ENCODE data around the gene KCTD11.

Gene KCTD11

DNA sequence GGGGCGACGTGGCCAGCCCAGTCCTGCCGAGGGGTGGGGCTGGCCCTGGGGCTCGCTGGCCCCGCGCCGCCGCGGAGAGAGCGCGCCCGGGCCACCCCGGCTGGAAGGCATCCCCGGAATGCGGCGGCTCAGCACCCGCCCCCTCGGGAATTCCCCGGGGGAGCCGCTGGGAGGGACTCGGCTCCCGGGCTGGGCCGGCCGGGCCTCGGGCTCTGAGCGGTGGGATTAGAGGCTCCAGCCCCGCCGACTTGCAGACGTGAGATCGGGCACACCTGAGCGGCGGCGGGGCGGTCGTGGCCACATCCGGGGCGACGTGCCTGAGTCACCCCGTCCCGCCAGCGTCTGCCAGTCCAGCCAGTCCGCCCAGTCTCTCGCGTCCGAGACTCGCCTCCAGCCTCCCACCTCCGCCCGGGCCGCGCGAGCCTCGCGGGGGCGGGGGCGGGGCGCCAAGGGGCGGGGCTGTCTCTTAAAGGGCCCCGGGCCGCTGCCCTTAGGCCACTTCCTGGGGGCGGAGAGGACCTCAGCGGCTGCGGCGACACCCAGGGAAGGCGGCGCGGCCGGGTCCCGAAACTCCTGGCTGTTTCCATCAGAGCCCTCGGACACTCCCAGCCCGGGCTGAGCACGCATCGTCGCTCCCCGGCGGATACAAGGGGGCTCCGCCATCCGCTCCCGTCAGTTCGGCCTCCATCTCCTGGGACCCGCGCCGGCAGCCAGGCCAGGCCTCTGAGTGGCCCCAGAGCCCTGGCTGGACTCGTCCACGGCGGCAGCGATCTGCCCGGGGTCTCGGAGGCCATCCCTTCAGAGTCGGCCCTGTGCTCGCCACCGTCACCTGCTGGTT, at the start of gene KCTD11:
Gene KCTD11 (plus strand): TSS at position 498 of the 838 bp plus-strand sequence.
- H3K27ac ChIP-seq = peak within 1 kb of the TSS; percentile 91
- TF ChIP-seq, protein P1, sequence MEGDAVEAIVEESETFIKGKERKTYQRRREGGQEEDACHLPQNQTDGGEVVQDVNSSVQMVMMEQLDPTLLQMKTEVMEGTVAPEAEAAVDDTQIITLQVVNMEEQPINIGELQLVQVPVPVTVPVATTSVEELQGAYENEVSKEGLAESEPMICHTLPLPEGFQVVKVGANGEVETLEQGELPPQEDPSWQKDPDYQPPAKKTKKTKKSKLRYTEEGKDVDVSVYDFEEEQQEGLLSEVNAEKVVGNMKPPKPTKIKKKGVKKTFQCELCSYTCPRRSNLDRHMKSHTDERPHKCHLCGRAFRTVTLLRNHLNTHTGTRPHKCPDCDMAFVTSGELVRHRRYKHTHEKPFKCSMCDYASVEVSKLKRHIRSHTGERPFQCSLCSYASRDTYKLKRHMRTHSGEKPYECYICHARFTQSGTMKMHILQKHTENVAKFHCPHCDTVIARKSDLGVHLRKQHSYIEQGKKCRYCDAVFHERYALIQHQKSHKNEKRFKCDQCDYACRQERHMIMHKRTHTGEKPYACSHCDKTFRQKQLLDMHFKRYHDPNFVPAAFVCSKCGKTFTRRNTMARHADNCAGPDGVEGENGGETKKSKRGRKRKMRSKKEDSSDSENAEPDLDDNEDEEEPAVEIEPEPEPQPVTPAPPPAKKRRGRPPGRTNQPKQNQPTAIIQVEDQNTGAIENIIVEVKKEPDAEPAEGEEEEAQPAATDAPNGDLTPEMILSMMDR (conservative IDR thresholded peaks at IDR 0.05) = peak; percentile 53

DNA sequence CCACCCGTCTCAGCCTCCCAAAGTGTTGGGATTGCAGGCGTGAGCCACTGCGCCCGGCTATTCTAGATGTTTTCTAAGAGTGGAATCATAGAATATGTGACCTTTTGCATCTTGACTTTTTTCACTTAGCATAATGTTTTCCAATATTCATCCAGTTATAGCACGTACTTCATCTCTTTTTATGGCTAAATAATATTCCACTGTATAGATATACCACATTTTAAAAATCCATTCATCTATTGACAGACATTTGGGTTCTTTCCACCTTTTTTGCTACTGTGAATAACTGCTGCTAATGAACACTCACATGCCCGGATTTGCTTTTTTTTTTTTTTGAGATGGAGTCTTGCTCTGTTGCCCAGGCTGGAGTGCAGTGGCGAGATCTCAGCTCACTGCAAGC, 47.8 kb upstream of the KCTD11 start:
- no peak overlapping the region for H3K27ac ChIP-seq
- TF ChIP-seq, protein P1 (conservative IDR thresholded peaks at IDR 0.05) = no peak

DNA sequence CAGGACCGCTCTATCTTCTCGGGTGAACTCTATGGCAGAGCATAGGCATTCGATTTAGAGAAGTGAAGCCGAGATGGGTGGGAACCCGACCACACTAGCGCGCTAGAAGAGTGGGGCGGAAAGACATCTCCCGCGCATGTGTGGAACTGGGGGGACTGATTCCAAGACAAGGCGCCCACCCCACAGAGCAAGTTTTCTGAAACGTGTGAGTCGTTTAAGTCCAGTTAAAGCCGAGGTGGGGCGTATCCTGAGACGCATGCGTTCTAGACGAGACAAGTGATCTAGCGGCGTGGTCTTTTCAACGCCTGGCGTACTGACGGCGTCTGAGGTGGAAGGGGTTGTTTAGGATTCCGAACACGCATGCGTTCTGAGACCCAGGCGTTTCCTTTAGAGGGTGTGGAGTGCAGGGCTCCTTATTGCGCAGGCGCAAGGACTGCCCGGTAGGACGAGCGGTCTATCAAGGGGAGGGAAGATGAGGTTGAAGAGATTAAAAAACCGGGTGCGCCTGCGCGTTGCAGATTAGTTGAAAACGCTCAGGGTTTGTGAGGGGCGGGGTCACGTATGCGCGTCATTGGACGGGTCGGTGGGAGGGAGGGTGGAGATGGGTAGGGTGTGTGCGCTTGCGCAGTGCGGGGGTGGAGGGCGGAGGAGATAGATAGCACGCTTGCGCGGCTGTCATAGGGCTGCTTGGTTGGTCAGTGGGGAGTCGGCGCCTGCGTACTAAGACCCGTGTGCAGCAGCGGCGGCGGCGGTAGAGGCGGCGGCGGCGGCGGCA, 44.9 kb upstream of the KCTD11 start, which contains the start of gene EIF5A:
Gene EIF5A (plus strand): TSS at position 718 of the 775 bp plus-strand sequence. CDS start 2,008 bp downstream, outside the sequence.
- TF ChIP-seq, protein P1 (conservative IDR thresholded peaks at IDR 0.05) = no peak
- H3K27ac ChIP-seq = peak within 1 kb of the TSS; percentile 93

DNA sequence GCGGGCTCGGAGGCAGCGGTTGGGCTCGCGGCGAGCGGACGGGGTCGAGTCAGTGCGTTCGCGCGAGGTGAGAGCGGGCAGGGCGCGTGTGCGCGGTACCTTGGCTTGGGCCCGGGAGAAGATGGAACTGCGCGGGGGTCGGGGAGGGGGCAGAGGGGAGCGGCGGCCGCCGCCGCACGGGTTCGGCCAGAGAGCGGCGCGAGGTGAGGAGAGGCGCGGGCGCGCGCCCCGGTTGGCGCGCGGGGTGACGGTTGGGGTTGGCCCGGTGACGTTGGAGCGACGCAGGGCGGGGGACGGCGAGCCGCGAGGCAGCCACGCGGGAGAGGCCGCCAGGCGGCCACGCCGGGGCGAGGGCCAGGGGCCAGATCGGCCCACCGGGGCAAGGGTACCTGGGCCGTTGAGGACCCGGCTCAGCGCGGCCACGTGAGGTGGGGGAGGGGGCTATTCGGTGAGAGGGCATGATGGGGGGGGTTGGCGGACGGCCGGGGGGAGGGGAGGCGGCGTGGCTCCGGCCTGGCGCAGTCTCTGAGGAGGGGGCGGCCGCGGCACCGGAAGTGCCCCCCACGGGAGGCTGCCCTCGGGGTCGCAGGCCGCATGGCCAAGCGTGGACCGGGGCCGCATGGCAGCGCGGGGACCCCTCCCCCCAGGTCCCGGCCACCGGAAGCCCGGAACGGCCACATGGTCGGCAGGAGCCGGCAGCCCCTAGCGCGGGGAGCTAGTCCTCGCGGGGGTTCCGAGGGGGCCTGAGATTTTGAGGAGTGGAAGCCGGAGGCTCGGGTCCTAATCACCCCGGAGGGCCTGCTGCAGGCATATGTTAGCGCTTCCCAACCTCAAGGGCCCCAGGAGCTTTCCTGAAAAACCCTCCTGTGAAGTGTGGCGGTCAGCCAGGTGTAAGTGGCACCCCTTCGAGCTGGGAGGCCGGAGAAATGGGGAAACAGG, 44.0 kb upstream of the KCTD11 start:
- TF ChIP-seq, protein P1 (conservative IDR thresholded peaks at IDR 0.05) = no peak

DNA sequence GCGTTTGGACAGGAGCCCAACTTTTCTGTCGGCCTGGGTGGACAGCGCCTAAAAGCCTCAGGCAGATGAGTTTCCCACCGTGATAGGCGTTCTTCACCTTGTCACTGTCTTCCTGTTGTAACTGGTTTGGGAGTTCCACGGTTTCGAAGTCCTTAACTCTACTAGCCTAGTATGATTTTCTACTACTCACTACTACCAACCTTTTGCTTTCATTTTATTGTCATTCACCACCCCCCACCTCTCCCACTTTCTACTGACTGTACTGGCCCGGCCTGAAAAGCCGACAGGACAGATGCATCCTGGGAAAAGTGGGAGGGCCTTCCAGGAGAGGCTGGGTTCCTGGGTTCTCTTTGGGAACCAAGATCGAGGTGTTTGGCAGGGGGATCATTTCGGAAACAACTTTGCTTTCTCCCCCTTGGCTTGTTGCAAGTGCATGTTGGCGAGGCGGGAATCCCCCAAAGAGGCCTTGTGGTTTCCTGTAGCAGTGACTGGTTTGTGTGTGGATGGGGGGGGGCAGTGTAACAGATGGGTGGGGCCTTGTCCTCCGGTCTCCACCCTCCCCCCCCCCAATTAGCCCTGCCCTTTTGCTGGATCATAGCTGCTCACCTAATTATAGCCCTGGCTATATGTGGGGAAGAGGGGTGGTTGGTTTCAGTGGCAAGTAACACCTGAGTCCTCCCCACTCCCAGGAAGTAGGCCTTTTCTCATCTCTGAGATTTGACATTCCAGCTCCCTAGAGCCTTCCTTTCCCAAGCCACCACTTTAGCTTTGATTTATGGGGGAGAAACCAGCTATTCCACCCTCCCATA, 43.1 kb upstream of the KCTD11 start:
- TF ChIP-seq, protein P1 (conservative IDR thresholded peaks at IDR 0.05) = no peak
- peak overlapping the region; percentile 93 for H3K27ac ChIP-seq

More for the DNA sequence above, 44.0 kb upstream of the KCTD11 start:
- H3K27ac ChIP-seq = peak overlapping the region; percentile 93

DNA sequence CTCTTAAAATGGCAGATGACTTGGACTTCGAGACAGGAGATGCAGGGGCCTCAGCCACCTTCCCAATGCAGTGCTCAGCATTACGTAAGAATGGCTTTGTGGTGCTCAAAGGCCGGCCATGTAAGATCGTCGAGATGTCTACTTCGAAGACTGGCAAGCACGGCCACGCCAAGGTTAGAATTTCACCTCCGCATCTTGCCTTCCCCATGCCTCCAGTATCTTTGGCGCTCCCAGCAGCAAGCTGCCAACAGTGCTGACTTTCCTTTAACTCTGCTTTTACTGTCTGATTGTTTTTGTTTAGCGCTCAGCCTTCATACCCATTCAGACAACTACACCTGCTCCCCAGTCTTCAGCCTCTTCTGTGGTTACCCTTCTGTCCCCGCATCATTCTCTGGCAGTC, 42.3 kb upstream of the KCTD11 start:
- TF ChIP-seq, protein P1 (conservative IDR thresholded peaks at IDR 0.05) = no peak
- peak overlapping the region; percentile 93; the same call in 1 of the 2 replicates for H3K27ac ChIP-seq
